WTC11 (cell line): ENCODE results near the gene UQCR11.

ENCODE experiments used
- ATF6 ChIP-seq: sonication (generic); formaldehyde crosslinking; IDR thresholded peaks from 2 replicates; pipeline ENCODE4 v1.8.1; 2023; ENCODE audit warnings: mild to moderate bottlenecking, missing genetic modification reagents
- CBFB ChIP-seq: sonication (generic); formaldehyde crosslinking; IDR thresholded peaks from 2 replicates; pipeline ENCODE4 v1.8.1; 2022; ENCODE audit warnings: mild to moderate bottlenecking, low read depth, missing genetic modification reagents
- CTCF ChIP-seq: fragments of 200-600 bp; IDR thresholded peaks from 2 replicates; pipeline ENCODE4 v1.8.0; 2022; ENCODE audit warnings: antibody characterized with exemption
- E2F4 ChIP-seq: sonication (generic); formaldehyde crosslinking; IDR thresholded peaks from 2 replicates; pipeline ENCODE4 v1.8.1; 2022; ENCODE audit warnings: low read depth, mild to moderate bottlenecking, moderate library complexity, missing genetic modification reagents, borderline replicate concordance
- JUN ChIP-seq: sonication (generic); formaldehyde crosslinking; IDR thresholded peaks from 2 replicates; pipeline ENCODE4 v1.8.0; 2023; ENCODE audit warnings: mild to moderate bottlenecking, missing genetic modification reagents
- MAX ChIP-seq: sonication (generic); formaldehyde crosslinking; IDR thresholded peaks from 2 replicates; pipeline ENCODE4 v1.8.0; 2022; ENCODE audit warnings: mild to moderate bottlenecking, missing genetic modification reagents
- MLX ChIP-seq: sonication (generic); formaldehyde crosslinking; IDR thresholded peaks from 2 replicates; pipeline ENCODE4 v1.8.1; 2023; ENCODE audit warnings: mild to moderate bottlenecking, missing genetic modification reagents, moderate library complexity
- NR2C2 ChIP-seq: sonication (generic); formaldehyde crosslinking; IDR thresholded peaks from 2 replicates; pipeline ENCODE4 v1.8.0; 2022; ENCODE audit warnings: mild to moderate bottlenecking, missing genetic modification reagents
- USF2 ChIP-seq: sonication (generic); formaldehyde crosslinking; IDR thresholded peaks from 2 replicates; pipeline ENCODE4 v1.8.1; 2023; ENCODE audit warnings: mild to moderate bottlenecking, missing genetic modification reagents, moderate library complexity

- TF ChIP-seq CTCF (no peak), ATF6 (CRISPR knock-in tag) (no peak), USF2 (CRISPR knock-in tag) (no peak), MLX (no peak), MAX (CRISPR knock-in tag) (no peak), CBFB (CRISPR knock-in tag) (no peak), NR2C2 (CRISPR knock-in tag) (no peak), JUN (CRISPR knock-in tag) (no peak), E2F4 (CRISPR knock-in tag) (no peak)
Observed at GRCh38 chr19:1654178-1654792, 49.0 kb upstream of the UQCR11 start.
